Activated naive CD4-positive, alpha-beta T cell treated with anti-CD3 and anti-CD28 coated beads for 36 hours (primary cell): ENCODE measurements around the gene FIBP. TPM values are rescaled to one million over a fixed set of nuclear protein-coding genes. Genes with fewer than 3 reads are reported as not detected.

ENCODE experiments used
- CTCF ChIA-PET: fragments of 350-600 bp; sonication (Branson Sonifier 250); formaldehyde crosslinking; loops from one replicate; lab custom pipeline; 2021; ENCODE audit warnings: antibody characterized with exemption; lab: Charles Lee
- DNase-seq: peaks from one replicate; pipeline ENCODE4 v3.0.0-alpha.2; 2020
- H3K27ac Mint-ChIP-seq: one replicate; pipeline ENCODE4 v1.8.0; 2021; ENCODE audit warnings: mild to moderate bottlenecking, mixed read lengths
- H3K27me3 Mint-ChIP-seq: one replicate; pipeline ENCODE4 v1.8.0; 2021; ENCODE audit warnings: low read depth, mixed read lengths
- H3K36me3 Mint-ChIP-seq: one replicate; pipeline ENCODE4 v1.8.0; 2021; ENCODE audit warnings: low read depth, mixed read lengths
- H3K4me1 Mint-ChIP-seq: one replicate; pipeline ENCODE4 v1.8.0; 2021; ENCODE audit warnings: low read depth, mixed read lengths
- H3K4me3 Mint-ChIP-seq: one replicate; pipeline ENCODE4 v1.8.0; 2021; ENCODE audit warnings: mild to moderate bottlenecking, moderate library complexity, mixed read lengths
- H3K9me3 Mint-ChIP-seq: one replicate; pipeline ENCODE4 v1.8.0; 2021; ENCODE audit warnings: mixed read lengths
- intact Hi-C: fragments of 100-400 bp; cut with micrococcal nuclease; formaldehyde crosslinking; loops from one replicate; pipeline ENCODE4 v1.15.1; 2023
- total RNA-seq, 2 experiments: library from RNA; stranded (reverse); gene quantifications; one replicate each; pipeline ENCODE4 v1.2.3, GENCODE V29; 2021

Gene FIBP
- total RNA-seq, 2 experiments from 2014 or later = 83.1 to 86.6 TPM

- DNase-seq = no peak
- Mint-ChIP-seq H3K4me3 (no peak overlapping the region), H3K4me1 (no peaks in the 10 kb centered on the region), H3K36me3 (no peaks in the 10 kb centered on the region), H3K27me3 (no peaks in the 10 kb centered on the region), H3K9me3 (no peaks in the 10 kb centered on the region), H3K27ac (no peak overlapping the region)
- intact Hi-C loops = no loop called here
- CTCF ChIA-PET = interaction anchor here (0.6 kb wide), 2 partner anchors 60 to 150 kb away, joined by 3 read pairs; no protein-coding TSS in a partner anchor
Observed at GRCh38 chr11:65844231-65844872, 43.9 kb downstream of the FIBP start.

GRCh38 chr11:65843811-65844210, 44.5 kb downstream of the FIBP start:
- no peak overlapping the region for H3K27ac Mint-ChIP-seq
- H3K36me3 Mint-ChIP-seq = no peaks in the 10 kb centered on the region
- no peak overlapping the region for H3K4me3 Mint-ChIP-seq
- no peaks in the 10 kb centered on the region for H3K27me3 Mint-ChIP-seq
- H3K4me1 Mint-ChIP-seq = no peaks in the 10 kb centered on the region
- DNase-seq = no peak
- CTCF ChIA-PET = interaction anchor here (0.6 to 0.9 kb wide), 3 partner anchors 59 to 150 kb away, joined by 3 read pairs; no protein-coding TSS in a partner anchor
- intact Hi-C loops = no loop called here
- no peaks in the 10 kb centered on the region for H3K9me3 Mint-ChIP-seq

GRCh38 chr11:65842144-65842543, 46.1 kb downstream of the FIBP start:
- DNase-seq = no peak
- no peak overlapping the region for H3K4me3 Mint-ChIP-seq
- no peak overlapping the region for H3K27ac Mint-ChIP-seq
- H3K4me1 Mint-ChIP-seq = no peaks in the 10 kb centered on the region
- no peaks in the 10 kb centered on the region for H3K36me3 Mint-ChIP-seq
- intact Hi-C loops = no loop called here
- CTCF ChIA-PET = no interaction called here
- no peaks in the 10 kb centered on the region for H3K27me3 Mint-ChIP-seq
- H3K9me3 Mint-ChIP-seq = no peaks in the 10 kb centered on the region

GRCh38 chr11:65834202-65834601, 54.1 kb downstream of the FIBP start:
- H3K4me3 Mint-ChIP-seq = no peak overlapping the region
- H3K36me3 Mint-ChIP-seq = peaks cover 2% of the 10 kb centered on the region
- intact Hi-C loops = no loop called here
- no peak overlapping the region for H3K27ac Mint-ChIP-seq
- CTCF ChIA-PET = interaction anchor here (0.7 to 3.5 kb wide), 5 partner anchors 18 to 422 kb away, joined by 5 to 16 read pairs (median 9); partner anchors contain the start of gene KAT5
- no peaks in the 10 kb centered on the region for H3K27me3 Mint-ChIP-seq
- no peaks in the 10 kb centered on the region for H3K9me3 Mint-ChIP-seq
- DNase-seq = no peak
- peaks cover 20% of the 10 kb centered on the region for H3K4me1 Mint-ChIP-seq

Other genes starting within 250 kb of the FIBP start
- gene RELA, start 225.6 kb downstream of the FIBP start, total RNA-seq = 10 to 100 TPM; 66.9 to 68.5 TPM
- gene KAT5, start 176.2 kb downstream of the FIBP start, total RNA-seq = 10 to 100 TPM; 60.1 to 67.1 TPM
- 10 to 100 TPM; 95.6 to 97.8 TPM for gene RNASEH2C, start 167.7 kb downstream of the FIBP start, total RNA-seq
- 1 to 10 TPM; 6.2 to 6.3 TPM for gene AP5B1, start 107.5 kb downstream of the FIBP start, total RNA-seq
- gene OVOL1, start 101.4 kb downstream of the FIBP start, total RNA-seq = not detected
- gene SNX32, start 54.5 kb downstream of the FIBP start, total RNA-seq = 1 to 10 TPM; 1.5 to 2.0 TPM
- 1,000 to 10,000 TPM; 1,043 to 1,085 TPM for gene CFL1, start 30.3 kb downstream of the FIBP start, total RNA-seq
- gene MUS81, start 28.0 kb downstream of the FIBP start, total RNA-seq = 10 to 100 TPM; 51.4 to 54.7 TPM
- 10 to 100 TPM; 10.1 to 11.5 TPM for gene EFEMP2, start 15.7 kb downstream of the FIBP start, total RNA-seq
- gene CTSW, start 8.6 kb downstream of the FIBP start, total RNA-seq = under 1 TPM; 0.91 to 0.95 TPM
- 10 to 100 TPM; 27.6 to 29.0 TPM for gene CCDC85B, start 2.2 kb upstream of the FIBP start, total RNA-seq
- gene FOSL1, start 11.9 kb upstream of the FIBP start, total RNA-seq = 1 to 10 TPM; 8.2 TPM
- gene C11orf68, start 30.6 kb upstream of the FIBP start, total RNA-seq = 10 to 100 TPM; 20.0 to 21.9 TPM
- gene DRAP1, start 31.0 kb upstream of the FIBP start, total RNA-seq = 100 to 1,000 TPM; 117 to 134 TPM
- not detected for gene TSGA10IP, start 57.0 kb upstream of the FIBP start, total RNA-seq
- 10 to 100 TPM; 50.1 to 59.9 TPM for gene SART1, start 73.3 kb upstream of the FIBP start, total RNA-seq
- gene EIF1AD, start 113.7 kb upstream of the FIBP start, total RNA-seq = 10 to 100 TPM; 31.2 to 31.7 TPM
- gene BANF1, start 114.0 kb upstream of the FIBP start, total RNA-seq = 100 to 1,000 TPM; 347 to 369 TPM
- not detected for gene CST6, start 123.5 kb upstream of the FIBP start, total RNA-seq
- gene CATSPER1, start 138.0 kb upstream of the FIBP start, total RNA-seq = not detected
- under 1 TPM in 1 of 2 experiments, not detected in 1; 0.17 TPM for gene GAL3ST3, start 160.7 kb upstream of the FIBP start, total RNA-seq
- 100 to 1,000 TPM; 319 to 321 TPM for gene SF3B2, start 163.9 kb upstream of the FIBP start, total RNA-seq
- 10 to 100 TPM; 77.8 to 80.7 TPM for gene PACS1, start 181.8 kb upstream of the FIBP start, total RNA-seq